Measurements from ENCODE around the gene CDH1. TPM values are rescaled to one million over a fixed set of nuclear protein-coding genes. Genes with fewer than 3 reads are reported as not detected.

The CDH1 gene
- total and polyA plus RNA-seq, 7 experiments from 2014 or later: 0.34 to 1.3 (median 1.2) TPM; not detected in 4

- intact Hi-C loops (cut with micrococcal nuclease): no loop called here
- H3K27ac Mint-ChIP-seq: no peak overlapping the region
- POLR2A ChIA-PET: no interaction called here
- H3K36me3 Mint-ChIP-seq: no peaks in the 10 kb centered on the region
- ATAC-seq (no peak), DNase-seq (no peak)
- H3K9me3 Mint-ChIP-seq: no peaks in the 10 kb centered on the region
- H3K27ac ChIP-seq (ENCODE audit: low read depth, low read length): no peak overlapping the region
- no peaks in the 10 kb centered on the region for H3K4me1 ChIP-seq (ENCODE audit: control insufficient read depth in 2 of 2, insufficient read depth in 2 of 2, low read length in 2 of 2)
- no peak overlapping the region for H3K4me3 ChIP-seq (ENCODE audit: low read length)
- H3K36me3 ChIP-seq (ENCODE audit: control insufficient read depth in 2 of 3, insufficient read depth in 3 of 3, low read length in 3 of 3): no peaks in the 10 kb centered on the region
- peaks cover 0 to 29% (median 6%) of the 10 kb centered on the region in 7 donors for H3K4me1 Mint-ChIP-seq
- H3K4me3 Mint-ChIP-seq: no peak overlapping the region
- CTCF ChIA-PET: no interaction called here
- no peaks in the 10 kb centered on the region for H3K27me3 ChIP-seq (ENCODE audit: control insufficient read depth in 2 of 2, insufficient read depth in 2 of 2, low read length in 2 of 2)
- H3K27me3 Mint-ChIP-seq: peaks cover 0 to 11% (median 5%) of the 10 kb centered on the region in 5 donors
- H3K9me3 ChIP-seq (ENCODE audit: control insufficient read depth in 2 of 3, low read length in 3 of 3): no peaks in the 10 kb centered on the region
These were observed 30.5 kb downstream of the CDH1 start for GRCh38 chr16:68767581-68767980.

GRCh38 chr16:68768175-68768574, 31.1 kb downstream of the CDH1 start:
- no peak for DNase-seq
- Mint-ChIP-seq H3K9me3 (no peaks in the 10 kb centered on the region), H3K4me1 (peaks cover 0 to 26% (median 6%) of the 10 kb centered on the region in 7 donors), H3K36me3 (no peaks in the 10 kb centered on the region), H3K4me3 (no peak overlapping the region), H3K27ac (no peak overlapping the region), H3K27me3 (peaks cover 0 to 13% (median 5%) of the 10 kb centered on the region in 5 donors)
- H3K4me3 ChIP-seq (ENCODE audit: low read length): no peak overlapping the region
- intact Hi-C loops (cut with micrococcal nuclease): no loop called here
- H3K27ac ChIP-seq (ENCODE audit: low read depth, low read length): no peak overlapping the region
- H3K36me3 ChIP-seq (ENCODE audit: control insufficient read depth in 2 of 3, insufficient read depth in 3 of 3, low read length in 3 of 3): no peaks in the 10 kb centered on the region
- no peak for ATAC-seq
- no peaks in the 10 kb centered on the region for H3K27me3 ChIP-seq (ENCODE audit: control insufficient read depth in 2 of 2, insufficient read depth in 2 of 2, low read length in 2 of 2)
- H3K9me3 ChIP-seq (ENCODE audit: control insufficient read depth in 2 of 3, low read length in 3 of 3): no peaks in the 10 kb centered on the region
- POLR2A ChIA-PET: no interaction called here
- no peaks in the 10 kb centered on the region for H3K4me1 ChIP-seq (ENCODE audit: control insufficient read depth in 2 of 2, insufficient read depth in 2 of 2, low read length in 2 of 2)
- CTCF ChIA-PET: no interaction called here

GRCh38 chr16:68768771-68769170, 31.7 kb downstream of the CDH1 start:
- CTCF ChIA-PET: no interaction called here
- no peak for ATAC-seq
- Mint-ChIP-seq H3K4me1 (peaks cover 0 to 22% (median 6%) of the 10 kb centered on the region in 7 donors), H3K9me3 (no peaks in the 10 kb centered on the region), H3K27me3 (peaks cover 0 to 16% (median 4%) of the 10 kb centered on the region in 5 donors), H3K4me3 (no peak overlapping the region), H3K27ac (no peak overlapping the region), H3K36me3 (no peaks in the 10 kb centered on the region)
- Histone ChIP-seq H3K4me3 (ENCODE audit: low read length) (no peak overlapping the region), H3K4me1 (ENCODE audit: control insufficient read depth in 2 of 2, insufficient read depth in 2 of 2, low read length in 2 of 2) (no peaks in the 10 kb centered on the region), H3K27ac (ENCODE audit: low read depth, low read length) (no peak overlapping the region), H3K36me3 (ENCODE audit: control insufficient read depth in 2 of 3, insufficient read depth in 3 of 3, low read length in 3 of 3) (no peaks in the 10 kb centered on the region), H3K9me3 (ENCODE audit: control insufficient read depth in 2 of 3, low read length in 3 of 3) (no peaks in the 10 kb centered on the region), H3K27me3 (ENCODE audit: control insufficient read depth in 2 of 2, insufficient read depth in 2 of 2, low read length in 2 of 2) (no peaks in the 10 kb centered on the region)
- intact Hi-C loops (cut with micrococcal nuclease): no loop called here
- POLR2A ChIA-PET: no interaction called here
- DNase-seq: no peak

- intact Hi-C loops (cut with micrococcal nuclease): no loop called here
- ChIA-PET POLR2A (no interaction called here), CTCF (interaction anchor here (0.5 kb wide), 1 partner anchor 83 kb away, joined by 3 read pairs; no protein-coding TSS in a partner anchor)
- peaks cover 0 to 23% (median 4%) of the 10 kb centered on the region in 5 donors for H3K27me3 Mint-ChIP-seq
- no peaks in the 10 kb centered on the region for H3K9me3 ChIP-seq (ENCODE audit: control insufficient read depth in 2 of 3, low read length in 3 of 3)
- H3K27ac ChIP-seq (ENCODE audit: low read depth, low read length): no peak overlapping the region
- H3K4me1 Mint-ChIP-seq: peaks cover 0 to 13% (median 0%) of the 10 kb centered on the region in 7 donors
- no peak for DNase-seq
- H3K4me3 ChIP-seq (ENCODE audit: low read length): no peak overlapping the region
- no peaks in the 10 kb centered on the region for H3K36me3 ChIP-seq (ENCODE audit: control insufficient read depth in 2 of 3, insufficient read depth in 3 of 3, low read length in 3 of 3)
- H3K4me1 ChIP-seq (ENCODE audit: control insufficient read depth in 2 of 2, insufficient read depth in 2 of 2, low read length in 2 of 2): no peaks in the 10 kb centered on the region
- no peaks in the 10 kb centered on the region for H3K27me3 ChIP-seq (ENCODE audit: control insufficient read depth in 2 of 2, insufficient read depth in 2 of 2, low read length in 2 of 2)
- no peaks in the 10 kb centered on the region for H3K36me3 Mint-ChIP-seq
- no peak overlapping the region for H3K4me3 Mint-ChIP-seq
- no peak overlapping the region for H3K27ac Mint-ChIP-seq
- peaks cover 0 to 2% (median 0%) of the 10 kb centered on the region in 11 donors for H3K9me3 Mint-ChIP-seq
- no peak for ATAC-seq
These were observed 33.6 kb downstream of the CDH1 start for GRCh38 chr16:68770671-68771070.

GRCh38 chr16:68772030-68772681, 35.1 kb downstream of the CDH1 start:
- Mint-ChIP-seq H3K27ac (no peak overlapping the region), H3K4me3 (no peak overlapping the region), H3K27me3 (peaks cover 0 to 25% (median 4%) of the 10 kb centered on the region in 5 donors), H3K9me3 (peaks cover 0 to 2% (median 0%) of the 10 kb centered on the region in 11 donors), H3K4me1 (peaks cover 0 to 15% (median 5%) of the 10 kb centered on the region in 7 donors), H3K36me3 (no peaks in the 10 kb centered on the region)
- Histone ChIP-seq H3K9me3 (ENCODE audit: control insufficient read depth in 2 of 3, low read length in 3 of 3) (no peaks in the 10 kb centered on the region), H3K27me3 (ENCODE audit: control insufficient read depth in 2 of 2, insufficient read depth in 2 of 2, low read length in 2 of 2) (no peaks in the 10 kb centered on the region), H3K4me1 (ENCODE audit: control insufficient read depth in 2 of 2, insufficient read depth in 2 of 2, low read length in 2 of 2) (peaks cover 0 to 5% of the 10 kb centered on the region in 2 donors), H3K4me3 (ENCODE audit: low read length) (no peak overlapping the region), H3K27ac (ENCODE audit: low read depth, low read length) (no peak overlapping the region), H3K36me3 (ENCODE audit: control insufficient read depth in 2 of 3, insufficient read depth in 3 of 3, low read length in 3 of 3) (no peaks in the 10 kb centered on the region)
- ATAC-seq (no peak), DNase-seq (no peak)
- intact Hi-C loops (cut with micrococcal nuclease): no loop called here
- CTCF ChIA-PET: no interaction called here
- POLR2A ChIA-PET: no interaction called here

- Histone ChIP-seq H3K36me3 (ENCODE audit: control insufficient read depth in 2 of 3, insufficient read depth in 3 of 3, low read length in 3 of 3) (no peaks in the 10 kb centered on the region), H3K4me3 (ENCODE audit: low read length) (no peak overlapping the region), H3K27ac (ENCODE audit: low read depth, low read length) (no peak overlapping the region), H3K9me3 (ENCODE audit: control insufficient read depth in 2 of 3, low read length in 3 of 3) (no peaks in the 10 kb centered on the region), H3K4me1 (ENCODE audit: control insufficient read depth in 2 of 2, insufficient read depth in 2 of 2, low read length in 2 of 2) (peaks cover 0 to 7% of the 10 kb centered on the region in 2 donors), H3K27me3 (ENCODE audit: control insufficient read depth in 2 of 2, insufficient read depth in 2 of 2, low read length in 2 of 2) (no peaks in the 10 kb centered on the region)
- POLR2A ChIA-PET: interaction anchor here (0.6 kb wide), 1 partner anchor 1172 kb away, joined by 3 read pairs; no protein-coding TSS in a partner anchor
- Mint-ChIP-seq H3K9me3 (peaks cover 0 to 2% (median 0%) of the 10 kb centered on the region in 11 donors), H3K27ac (no peak overlapping the region), H3K4me3 (no peak overlapping the region), H3K27me3 (peaks cover 0 to 25% (median 4%) of the 10 kb centered on the region in 5 donors), H3K36me3 (no peaks in the 10 kb centered on the region), H3K4me1 (peaks cover 0 to 15% (median 5%) of the 10 kb centered on the region in 7 donors)
- intact Hi-C loops (cut with micrococcal nuclease): no loop called here
- no peak for DNase-seq
- CTCF ChIA-PET: no interaction called here
- no peak for ATAC-seq
These were observed 35.8 kb downstream of the CDH1 start for GRCh38 chr16:68772871-68773270.
